Nephron (organoid): Measurements from ENCODE around the gene ZNF638.
A peak's percentile ranks its signal among the peaks of the same experiment; 100 is the strongest.
"Not testable (repeated sequence)": the region's sequence is repeated elsewhere in the genome, so short reads cannot be mapped to it uniquely, and the experiment has no call there.

Experiments used
- H3K27ac Mint-ChIP-seq, 3 experiments: 2 replicates each; pipeline ENCODE4 v1.8.0; 2020; ENCODE audit warnings: mixed read lengths in 3 of 3, mild to moderate bottlenecking in 2 of 3, moderate library complexity in 1 of 3
- H3K27me3 Mint-ChIP-seq: 2 replicates; pipeline ENCODE4 v1.8.0; 2021; ENCODE audit warnings: low read depth, mild to moderate bottlenecking, moderate library complexity, mixed read lengths
- H3K36me3 Mint-ChIP-seq: 2 replicates; pipeline ENCODE4 v1.8.0; 2020; ENCODE audit warnings: low read depth, mixed read lengths
- H3K4me1 Mint-ChIP-seq: 2 replicates; pipeline ENCODE4 v1.8.0; 2020; ENCODE audit warnings: mixed read lengths
- H3K4me3 Mint-ChIP-seq, 3 experiments: 2 replicates each; pipeline ENCODE4 v1.8.0; 2020; ENCODE audit warnings: mild to moderate bottlenecking in 3 of 3, mixed read lengths in 3 of 3, moderate library complexity in 2 of 3
- H3K9me3 Mint-ChIP-seq: 2 replicates; pipeline ENCODE4 v1.8.0; 2020; ENCODE audit warnings: mixed read lengths
- CTCF ChIP-seq, 3 experiments: fragments of 200-600 bp; sonication (generic); IDR thresholded peaks; one replicate each; pipeline ENCODE4 v1.5.0; 2021; ENCODE audit warnings: antibody characterized with exemption in 3 of 3; ENCODE audit not compliant: unreplicated experiment in 3 of 3

The ZNF638 gene

DNA sequence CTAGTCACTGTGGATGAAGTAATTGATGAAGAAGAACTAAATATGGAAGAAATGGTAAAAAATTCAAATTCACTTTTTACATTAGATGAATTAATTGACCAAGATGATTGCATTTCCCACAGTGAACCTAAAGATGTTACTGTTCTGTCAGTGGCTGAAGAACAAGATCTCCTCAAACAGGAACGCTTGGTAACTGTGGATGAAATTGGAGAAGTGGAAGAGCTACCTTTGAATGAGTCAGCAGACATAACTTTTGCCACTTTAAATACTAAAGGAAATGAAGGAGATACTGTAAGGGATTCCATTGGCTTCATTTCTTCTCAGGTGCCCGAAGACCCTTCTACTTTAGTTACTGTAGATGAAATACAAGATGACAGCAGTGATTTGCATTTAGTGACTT lies 95.1 kb downstream of the ZNF638 start:
- Mint-ChIP-seq H3K27me3 (no peaks in the 10 kb centered on the region), H3K4me3 (no peak overlapping the region), H3K9me3 (no peaks in the 10 kb centered on the region), H3K36me3 (peaks cover 81% of the 10 kb centered on the region), H3K4me1 (no peaks in the 10 kb centered on the region), H3K27ac (no peak overlapping the region)
- TF ChIP-seq CTCF (IDR thresholded peaks at IDR 0.05; ENCODE audit: unreplicated experiment in 3 of 3) = no peak

DNA sequence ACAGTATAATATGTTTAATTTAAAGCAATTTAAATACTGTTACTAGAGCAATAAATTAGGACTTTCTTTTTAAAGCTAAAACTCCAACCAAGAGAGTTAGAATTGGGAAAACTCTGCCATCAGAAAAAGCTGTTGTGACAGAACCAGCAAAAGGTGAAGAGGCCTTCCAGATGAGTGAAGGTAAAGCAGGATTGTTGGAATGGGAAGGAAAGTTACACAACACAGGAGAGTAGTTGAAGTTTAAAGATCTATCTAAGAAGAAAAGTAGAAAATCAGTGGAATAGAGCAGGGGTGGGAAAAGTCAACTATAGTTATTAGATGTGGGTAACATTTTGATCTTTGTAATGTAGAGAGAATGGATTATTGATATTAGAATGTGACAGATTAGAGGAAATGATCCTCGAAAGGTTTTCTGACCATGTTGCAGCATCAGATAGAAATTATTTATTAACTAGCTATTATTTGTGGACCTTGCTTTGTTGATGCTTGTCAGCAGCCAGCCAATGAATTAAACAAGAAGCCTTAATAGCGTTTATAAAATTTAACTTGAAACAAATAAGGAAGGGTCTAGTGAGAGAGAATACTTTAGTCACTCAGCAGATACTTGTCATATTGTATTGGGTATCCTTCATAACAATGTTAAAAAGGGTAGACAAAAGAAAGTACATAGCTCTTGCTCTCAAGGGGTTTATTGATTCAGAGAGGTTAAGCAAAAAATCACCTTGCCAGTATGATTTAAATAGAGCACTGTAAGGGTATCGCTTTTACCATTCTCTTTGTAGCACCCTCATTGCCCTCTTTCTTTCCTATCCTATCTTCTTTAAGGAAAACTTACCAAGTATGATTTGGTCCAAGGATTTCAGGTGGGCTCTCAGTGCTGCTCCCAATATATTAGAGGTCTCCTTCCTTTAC lies 97.1 kb downstream of the ZNF638 start:
- Mint-ChIP-seq H3K27ac (no peak overlapping the region), H3K4me3 (no peak overlapping the region), H3K4me1 (no peaks in the 10 kb centered on the region), H3K9me3 (no peaks in the 10 kb centered on the region), H3K36me3 (peaks cover 88% of the 10 kb centered on the region), H3K27me3 (no peaks in the 10 kb centered on the region)
- no peak for TF ChIP-seq CTCF (IDR thresholded peaks at IDR 0.05; ENCODE audit: unreplicated experiment in 3 of 3)

GRCh38 chr2:71445142-71445541 lies 113.6 kb downstream of the ZNF638 start:
- not testable (repeated sequence) for H3K4me3 Mint-ChIP-seq, H3K27me3 Mint-ChIP-seq, H3K9me3 Mint-ChIP-seq, H3K4me1 Mint-ChIP-seq, H3K27ac Mint-ChIP-seq
- H3K36me3 Mint-ChIP-seq = peaks cover 52% of the 10 kb centered on the region

DNA sequence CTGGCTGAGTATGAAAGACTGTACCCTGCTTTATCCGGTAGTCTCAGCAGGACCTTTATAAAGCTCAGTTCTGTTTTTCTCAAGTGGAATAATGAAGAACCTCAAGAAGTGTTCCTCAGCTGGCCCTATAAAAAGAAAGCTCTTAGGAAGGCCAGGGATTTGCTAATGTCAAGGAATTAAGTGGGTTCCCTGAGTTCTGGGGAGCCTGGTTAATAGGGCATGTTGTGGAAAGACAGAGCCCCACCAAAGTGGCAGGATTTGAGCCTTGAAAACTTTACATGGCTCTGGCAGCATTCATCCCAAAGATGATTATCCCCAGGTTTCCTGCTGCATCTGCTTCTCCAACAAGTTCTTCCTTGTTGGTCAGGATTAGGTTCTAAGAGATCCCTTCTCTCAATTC lies 114.9 kb downstream of the ZNF638 start:
- H3K27ac Mint-ChIP-seq = no peak overlapping the region
- TF ChIP-seq CTCF (IDR thresholded peaks at IDR 0.05; ENCODE audit: unreplicated experiment in 3 of 3) = no peak
- H3K4me3 Mint-ChIP-seq = no peak overlapping the region
- H3K9me3 Mint-ChIP-seq = peaks cover 3% of the 10 kb centered on the region
- H3K36me3 Mint-ChIP-seq = peaks cover 40% of the 10 kb centered on the region
- peaks cover 10% of the 10 kb centered on the region for H3K4me1 Mint-ChIP-seq
- H3K27me3 Mint-ChIP-seq = peaks cover 4% of the 10 kb centered on the region

GRCh38 chr2:71449343-71449742 lies 117.8 kb downstream of the ZNF638 start:
- peaks cover 3% of the 10 kb centered on the region for H3K9me3 Mint-ChIP-seq
- H3K4me1 Mint-ChIP-seq = peaks cover 27% of the 10 kb centered on the region
- peaks cover 12% of the 10 kb centered on the region for H3K36me3 Mint-ChIP-seq
- no peak overlapping the region for H3K27ac Mint-ChIP-seq
- no peak overlapping the region for H3K4me3 Mint-ChIP-seq
- no peak for TF ChIP-seq CTCF (IDR thresholded peaks at IDR 0.05; ENCODE audit: unreplicated experiment in 3 of 3)
- H3K27me3 Mint-ChIP-seq = peaks cover 23% of the 10 kb centered on the region

- peak overlapping the region in 2 of 3 experiments; percentile 3 to 5 for H3K27ac Mint-ChIP-seq
- peak overlapping the region in 1 of 3 experiments; percentile 0 for H3K4me3 Mint-ChIP-seq
- H3K36me3 Mint-ChIP-seq = no peaks in the 10 kb centered on the region
- no peaks in the 10 kb centered on the region for H3K9me3 Mint-ChIP-seq
- TF ChIP-seq CTCF (IDR thresholded peaks at IDR 0.05; ENCODE audit: unreplicated experiment in 3 of 3) = no peak
- peaks cover 50% of the 10 kb centered on the region for H3K4me1 Mint-ChIP-seq
- peaks cover 34% of the 10 kb centered on the region for H3K27me3 Mint-ChIP-seq
Measured at GRCh38 chr2:71451705-71452104, 120.1 kb downstream of the ZNF638 start.
